ENCODE results near the gene SMIM38.

The SMIM38 gene

GRCh38 chr11:69180726-69181125 lies 25.0 kb downstream of the SMIM38 start:
- no peak for DNase-seq (ENCODE audit: low read depth)

- DNase-seq (ENCODE audit: low read depth), result no peak
Observed at GRCh38 chr11:69183613-69184012, 27.9 kb downstream of the SMIM38 start.

DNA sequence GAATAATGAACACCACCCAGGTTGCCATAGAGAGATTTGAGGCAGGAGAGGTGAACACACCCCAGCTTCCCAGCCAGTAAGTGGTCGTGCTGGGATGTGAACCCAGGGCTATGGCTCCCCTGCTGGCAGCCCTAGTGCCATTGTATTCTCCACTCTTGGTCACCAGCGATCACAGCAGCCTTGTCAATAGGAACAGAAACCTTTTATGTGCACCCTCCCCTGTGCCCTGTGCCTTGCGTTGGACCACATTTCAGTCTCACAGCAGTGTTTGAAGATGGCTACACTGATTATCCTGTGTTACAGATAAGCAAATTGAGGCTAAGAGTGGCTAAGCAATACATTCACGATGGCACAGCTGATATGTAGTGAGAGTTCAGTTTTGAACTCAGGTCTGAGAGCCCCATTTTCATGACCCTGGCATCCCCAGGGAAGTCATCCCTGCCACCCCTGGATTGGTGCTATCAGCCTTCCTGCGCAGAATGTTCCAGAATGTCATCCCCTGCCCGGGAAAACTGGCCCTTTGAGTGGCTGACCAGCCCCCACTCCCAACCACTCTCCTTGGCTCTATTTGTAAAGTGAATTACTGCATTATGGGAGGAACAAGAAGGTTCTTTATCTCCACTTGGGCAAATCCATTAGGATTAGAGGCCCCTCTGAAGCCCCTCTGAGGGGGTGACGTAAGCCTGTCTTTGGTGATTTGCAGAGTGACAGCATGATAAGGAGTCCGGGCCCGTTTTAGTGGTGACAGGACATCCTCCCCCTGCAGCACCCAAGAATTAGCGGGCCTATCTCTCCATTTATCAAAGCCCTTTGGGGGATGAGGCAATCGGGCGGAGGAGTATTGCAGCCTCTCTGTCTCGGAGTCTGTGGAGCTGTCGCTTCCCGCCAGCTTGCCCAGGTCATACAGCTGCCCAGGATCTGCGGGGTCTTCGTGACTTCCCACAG lies 30.9 kb downstream of the SMIM38 start:
- no peak for DNase-seq (ENCODE audit: low read depth)

DNA sequence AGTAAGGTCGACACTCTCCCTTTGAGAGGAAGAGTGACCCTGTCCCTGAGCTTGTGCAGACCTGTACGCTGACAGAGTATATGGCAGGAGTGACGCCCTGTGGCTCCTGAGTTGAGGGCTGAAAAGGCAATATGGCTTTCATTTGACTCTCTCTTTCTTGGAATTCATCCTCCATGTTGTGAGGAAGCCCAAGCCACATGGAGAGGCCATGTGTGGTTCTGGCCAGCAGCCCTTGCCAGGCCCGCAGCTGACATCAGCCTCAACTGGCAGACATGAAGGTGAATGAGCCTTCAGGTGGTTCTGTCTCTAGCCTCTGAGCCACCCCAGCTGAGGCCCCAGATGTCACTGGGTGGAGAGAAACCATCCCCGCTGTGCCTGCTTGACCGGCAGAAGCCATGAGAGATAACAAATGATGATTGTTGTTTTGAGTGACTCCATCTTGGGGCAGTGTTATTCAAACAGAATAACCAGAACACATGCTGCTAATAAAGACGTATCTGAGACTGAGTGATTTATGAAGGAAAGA lies 31.9 kb downstream of the SMIM38 start:
- no peak for DNase-seq (ENCODE audit: low read depth)

DNA sequence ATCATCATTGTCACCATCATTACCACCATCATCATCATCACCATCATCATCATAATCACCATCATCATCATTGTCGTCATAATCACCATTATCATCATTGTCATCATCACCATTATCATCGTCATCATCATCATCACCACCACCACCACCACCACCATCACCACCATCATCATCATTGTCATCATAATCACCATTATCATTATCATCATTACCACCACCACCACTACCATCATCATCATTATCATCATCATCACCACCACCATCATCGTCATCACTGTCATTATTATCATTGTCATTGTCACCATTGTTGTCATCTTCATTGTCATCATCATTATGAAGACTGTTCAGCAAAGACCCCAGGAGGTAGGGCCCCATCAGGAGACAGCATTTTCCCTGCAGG lies 33.3 kb downstream of the SMIM38 start:
- no peak for DNase-seq (ENCODE audit: low read depth)

- no peak for DNase-seq (ENCODE audit: low read depth)
Observed at GRCh38 chr11:69190796-69191536, 35.2 kb downstream of the SMIM38 start.

- DNase-seq (ENCODE audit: low read depth), result no peak
Observed at GRCh38 chr11:69192301-69192721, 36.6 kb downstream of the SMIM38 start.

DNA sequence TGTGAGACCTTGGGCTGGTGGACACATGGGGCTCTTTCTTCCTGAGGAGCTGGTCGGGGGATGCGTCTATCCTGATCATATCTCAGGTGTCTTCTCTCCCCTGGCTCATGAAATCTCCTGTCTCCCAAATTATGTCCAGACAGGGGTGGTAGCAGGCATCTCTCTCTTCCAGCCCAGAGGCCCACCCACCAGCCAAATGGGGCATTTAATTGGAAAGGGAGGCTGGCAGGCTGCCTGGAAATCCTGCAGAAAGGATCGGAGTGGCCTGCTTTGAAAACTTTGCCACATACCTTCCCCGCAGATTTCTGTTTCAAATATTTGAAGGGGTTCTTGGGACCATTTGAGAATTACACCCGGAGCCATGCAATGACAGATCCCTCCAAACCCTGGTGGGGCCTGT lies 37.4 kb downstream of the SMIM38 start:
- DNase-seq (ENCODE audit: low read depth), result no peak

GRCh38 chr11:69193629-69194028 lies 37.9 kb downstream of the SMIM38 start:
- DNase-seq (ENCODE audit: low read depth), result no peak

- DNase-seq (ENCODE audit: low read depth), result no peak
Observed at GRCh38 chr11:69194396-69194795, 38.7 kb downstream of the SMIM38 start.

- DNase-seq (ENCODE audit: low read depth), result no peak
Observed at GRCh38 chr11:69194956-69195355, 39.2 kb downstream of the SMIM38 start.

GRCh38 chr11:69195824-69196782 lies 40.4 kb downstream of the SMIM38 start:
- DNase-seq (ENCODE audit: low read depth), result no peak

DNA sequence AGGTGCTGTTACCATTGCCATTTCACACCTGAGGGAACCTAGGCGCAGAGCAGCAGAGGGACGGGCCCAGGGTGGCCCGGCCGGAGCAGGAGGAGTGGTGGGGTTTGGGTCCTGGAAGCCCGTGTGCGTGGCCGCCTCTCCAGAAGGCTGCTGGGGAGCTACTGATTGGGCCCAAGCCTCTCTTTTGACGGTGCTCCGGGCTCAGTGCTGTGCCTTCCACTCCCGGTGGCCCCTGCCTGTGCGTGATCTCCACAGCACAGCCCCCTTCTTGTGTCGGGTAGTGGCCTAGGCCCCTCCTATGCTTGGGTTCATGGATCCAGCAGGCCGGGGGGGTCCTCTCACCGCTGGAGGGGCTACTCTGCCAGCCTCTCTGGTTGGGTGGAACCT lies 41.0 kb downstream of the SMIM38 start:
- DNase-seq (ENCODE audit: low read depth), result no peak

DNA sequence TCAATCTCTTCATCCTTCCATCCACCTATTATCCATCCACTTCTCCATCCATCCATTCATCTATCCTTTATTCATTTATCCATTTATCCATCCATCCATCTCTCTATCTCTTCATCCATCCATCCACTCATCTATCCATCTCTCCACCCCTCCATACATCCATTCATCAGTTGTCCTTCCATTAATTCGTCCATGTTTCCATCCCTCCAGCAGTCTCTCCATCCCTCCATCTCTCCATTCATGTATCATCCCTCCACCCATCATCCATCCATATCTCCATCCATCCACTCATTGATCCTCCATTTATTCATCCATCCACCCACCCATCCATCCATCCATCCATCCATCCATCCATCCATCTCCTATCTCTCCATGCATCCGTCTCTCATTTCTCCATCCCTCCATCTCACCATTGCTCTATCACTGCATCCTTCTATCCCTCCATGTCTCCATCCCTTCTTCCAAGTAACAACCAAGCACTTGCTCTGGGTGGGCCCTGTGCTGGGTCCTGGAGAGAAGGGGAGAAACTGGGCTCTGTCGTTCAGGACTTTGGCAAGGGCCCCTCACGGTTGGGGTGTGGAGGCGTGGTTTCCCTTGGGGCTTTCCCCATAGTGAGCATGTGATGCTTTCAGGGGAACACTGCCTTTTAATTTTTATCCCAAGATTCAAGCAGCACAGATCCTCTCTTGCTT lies 43.3 kb downstream of the SMIM38 start:
- no peak for DNase-seq (ENCODE audit: low read depth)

- no peak for DNase-seq (ENCODE audit: low read depth)
Observed at GRCh38 chr11:69199583-69200315, 44.0 kb downstream of the SMIM38 start.

GRCh38 chr11:69200331-69201065 lies 44.8 kb downstream of the SMIM38 start:
- DNase-seq (ENCODE audit: low read depth), result no peak

- DNase-seq (ENCODE audit: low read depth), result no peak
Observed at GRCh38 chr11:69201066-69201365, 45.3 kb downstream of the SMIM38 start.

DNA sequence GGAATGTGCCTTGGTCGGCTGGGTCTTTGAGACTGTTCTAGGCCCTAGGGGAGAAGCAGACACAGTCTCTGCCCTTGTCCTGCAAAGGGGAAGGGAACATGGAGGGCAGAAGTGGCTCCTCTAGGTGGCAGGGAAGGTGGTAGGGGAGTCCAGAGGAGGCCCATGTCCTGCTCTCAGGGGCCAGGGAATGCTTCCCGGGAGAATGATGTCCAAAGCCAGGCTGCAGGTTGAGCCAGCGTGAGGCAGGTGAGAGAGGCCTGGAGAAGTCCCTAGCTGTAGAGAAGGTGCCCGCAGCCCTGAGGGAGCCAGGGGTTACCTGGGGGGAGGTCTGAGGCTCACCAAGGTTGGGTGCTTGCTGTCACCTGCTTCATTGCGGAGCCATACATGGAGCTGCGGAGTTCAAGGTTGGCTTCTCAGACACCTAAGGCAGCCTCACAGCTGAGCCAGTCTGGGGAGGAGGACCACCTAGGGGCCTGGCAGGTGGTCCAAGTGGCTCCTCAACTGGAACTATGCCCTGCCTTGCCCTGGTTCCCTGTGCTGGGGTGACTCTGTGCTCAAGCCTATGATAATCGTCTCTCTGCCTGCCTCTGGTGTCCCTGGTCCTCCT lies 46.1 kb downstream of the SMIM38 start:
- DNase-seq (ENCODE audit: low read depth), result no peak

GRCh38 chr11:69202511-69203221 lies 46.9 kb downstream of the SMIM38 start:
- DNase-seq (ENCODE audit: low read depth), result no peak
